NCI-H2081 (cell line): ENCODE results near the gene DLGAP1.
"Not testable (repeated sequence)": the region's sequence is repeated elsewhere in the genome, so short reads cannot be mapped to it uniquely, and the experiment has no call there.

ENCODE experiments used
- DNase-seq, 2 experiments: peaks; one replicate each; lab custom pipeline; 2025; lab: John Stamatoyannopoulos, UW

DLGAP1 gene

DNA sequence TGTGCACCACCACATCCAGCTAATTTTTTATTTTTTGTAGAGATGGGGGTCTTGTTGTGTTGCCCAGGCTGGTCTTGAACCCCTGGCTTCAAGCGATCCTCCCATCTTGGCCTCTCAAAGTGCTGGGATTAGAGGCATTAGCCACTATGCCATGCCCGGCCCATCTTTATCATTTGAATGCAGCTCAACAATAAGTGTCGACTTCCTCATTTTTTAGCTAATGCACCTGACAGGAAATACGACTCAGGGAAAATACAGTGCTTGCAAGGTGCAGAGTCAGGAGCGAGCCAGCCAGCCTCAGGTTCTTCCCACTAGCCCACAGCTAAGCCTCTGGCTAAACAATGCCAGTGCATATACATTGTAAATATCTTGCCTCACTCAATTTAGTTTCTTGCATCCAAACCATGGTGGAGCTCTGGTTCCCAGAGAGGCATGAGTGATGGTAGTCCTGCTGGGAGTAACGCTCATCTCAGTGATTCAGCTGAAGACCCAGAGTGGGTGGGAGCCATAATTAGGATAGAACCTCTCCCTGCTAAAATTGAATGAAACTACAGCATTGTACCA lies 870.1 kb downstream of the DLGAP1 start:
- peak in 1 of 2 experiments; percentile 6 for DNase-seq

DNA sequence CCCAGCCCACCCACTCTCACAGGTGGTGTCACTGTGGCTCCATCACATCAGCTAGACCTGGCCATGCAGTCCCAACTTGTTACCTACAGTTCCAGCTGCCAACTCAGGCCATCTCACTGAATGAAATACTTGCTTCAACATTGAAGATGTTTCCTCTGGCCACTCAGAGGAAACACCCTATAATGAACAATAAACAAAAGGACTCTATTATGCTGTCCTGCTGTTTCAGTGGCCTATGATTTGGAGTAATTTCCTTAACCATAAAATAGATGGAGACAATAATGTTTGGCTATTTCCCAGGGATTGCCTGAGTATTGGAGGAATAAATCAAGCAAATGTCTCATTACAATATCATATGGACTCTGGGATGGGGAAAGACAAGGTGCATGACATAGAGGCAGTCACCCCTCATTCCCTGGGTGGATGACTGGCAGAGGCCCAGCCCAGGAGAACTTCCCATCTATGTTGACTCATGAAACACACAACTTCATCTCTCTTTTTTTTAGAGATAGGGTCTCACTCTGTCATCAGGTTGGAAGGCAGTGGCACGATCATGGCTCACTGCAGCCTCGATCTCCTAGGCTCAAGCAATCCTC lies 870.7 kb downstream of the DLGAP1 start:
- DNase-seq: peak in 1 of 2 experiments; percentile 3

GRCh38 chr18:3583873-3584247 lies 871.2 kb downstream of the DLGAP1 start:
- no peak for DNase-seq

GRCh38 chr18:3583106-3583872 lies 871.8 kb downstream of the DLGAP1 start:
- DNase-seq: not testable (repeated sequence)

GRCh38 chr18:3581890-3582289 lies 873.2 kb downstream of the DLGAP1 start:
- DNase-seq: no peak

GRCh38 chr18:3580523-3581025 lies 874.5 kb downstream of the DLGAP1 start:
- DNase-seq: not testable (repeated sequence)

- DNase-seq: no peak
Observed at GRCh38 chr18:3579701-3580100, 875.4 kb downstream of the DLGAP1 start.

DNA sequence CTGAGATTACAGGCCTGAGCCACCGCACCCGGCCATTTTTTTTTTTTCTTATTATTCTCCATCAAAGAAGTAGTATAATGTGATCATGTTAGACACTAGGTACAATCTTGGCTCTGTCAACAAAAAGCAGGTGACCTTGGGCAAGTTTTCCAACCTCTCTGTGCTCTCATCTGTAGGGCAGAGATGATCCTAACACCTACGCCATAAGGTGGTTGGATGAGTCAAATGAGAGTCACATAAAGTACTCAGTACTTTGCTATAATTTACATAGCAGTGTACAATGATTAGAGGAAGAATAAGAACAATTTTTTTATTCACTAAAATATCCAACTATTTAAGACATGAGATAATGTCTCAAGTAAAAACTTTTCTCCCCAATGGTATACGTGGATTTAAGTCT lies 876.5 kb downstream of the DLGAP1 start:
- DNase-seq: no peak

- DNase-seq: no peak
Observed at GRCh38 chr18:3577281-3577855, 877.7 kb downstream of the DLGAP1 start.

- DNase-seq: no peak
Observed at GRCh38 chr18:3572761-3573160, 882.3 kb downstream of the DLGAP1 start.

DNA sequence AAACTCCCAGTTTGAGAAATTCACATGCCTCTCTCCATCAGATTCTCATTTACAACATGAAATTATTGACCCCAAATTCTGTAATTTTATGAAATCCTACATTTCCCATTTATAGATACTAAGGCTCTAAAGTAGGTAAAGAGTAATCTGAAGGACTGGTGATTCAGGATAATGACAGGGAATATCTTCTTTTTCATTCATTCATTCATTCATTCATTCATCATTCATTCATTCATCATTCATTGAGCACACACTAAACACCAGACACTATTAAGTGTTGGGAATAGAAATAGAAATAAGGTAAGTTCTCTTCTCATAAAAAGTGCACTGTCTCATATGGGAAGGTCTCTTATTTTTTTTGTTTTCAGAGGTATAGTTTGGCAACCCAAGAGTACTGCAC lies 888.3 kb downstream of the DLGAP1 start:
- DNase-seq: no peak

- DNase-seq: no peak
Observed at GRCh38 chr18:3560755-3561154, 894.4 kb downstream of the DLGAP1 start.

DNA sequence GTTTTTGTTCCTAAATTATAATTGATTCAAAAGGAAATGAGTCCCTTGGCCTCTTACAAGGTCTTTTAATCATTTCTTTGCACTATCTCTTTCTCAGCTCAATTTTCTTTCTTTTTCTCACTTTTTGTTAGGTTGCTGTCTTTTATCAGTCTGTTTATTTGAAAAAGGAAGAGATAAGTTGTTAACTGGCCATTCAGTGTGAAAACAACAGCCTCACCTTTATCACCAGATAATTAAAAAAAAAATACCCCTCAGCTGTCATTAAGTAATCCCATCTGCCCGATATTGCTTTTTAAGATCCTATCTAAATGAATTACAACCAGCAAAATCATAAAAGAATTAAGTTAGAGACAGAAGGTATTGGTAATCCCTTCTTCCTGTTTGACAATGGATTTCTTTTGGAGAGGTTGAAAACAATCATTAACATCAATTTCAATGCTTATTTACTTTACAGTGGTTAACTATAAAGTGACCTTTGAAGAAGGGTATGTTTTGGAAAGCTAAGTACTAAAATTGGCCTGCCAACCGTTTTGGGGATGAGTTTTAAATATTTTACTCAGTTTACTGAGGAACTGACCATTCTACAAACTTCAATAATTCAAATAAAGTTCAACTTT lies 900.2 kb downstream of the DLGAP1 start:
- DNase-seq: no peak

- no peak for DNase-seq
Observed at GRCh38 chr18:3554091-3554601, 901.0 kb downstream of the DLGAP1 start.

GRCh38 chr18:3552305-3552704 lies 902.8 kb downstream of the DLGAP1 start:
- no peak for DNase-seq

DNA sequence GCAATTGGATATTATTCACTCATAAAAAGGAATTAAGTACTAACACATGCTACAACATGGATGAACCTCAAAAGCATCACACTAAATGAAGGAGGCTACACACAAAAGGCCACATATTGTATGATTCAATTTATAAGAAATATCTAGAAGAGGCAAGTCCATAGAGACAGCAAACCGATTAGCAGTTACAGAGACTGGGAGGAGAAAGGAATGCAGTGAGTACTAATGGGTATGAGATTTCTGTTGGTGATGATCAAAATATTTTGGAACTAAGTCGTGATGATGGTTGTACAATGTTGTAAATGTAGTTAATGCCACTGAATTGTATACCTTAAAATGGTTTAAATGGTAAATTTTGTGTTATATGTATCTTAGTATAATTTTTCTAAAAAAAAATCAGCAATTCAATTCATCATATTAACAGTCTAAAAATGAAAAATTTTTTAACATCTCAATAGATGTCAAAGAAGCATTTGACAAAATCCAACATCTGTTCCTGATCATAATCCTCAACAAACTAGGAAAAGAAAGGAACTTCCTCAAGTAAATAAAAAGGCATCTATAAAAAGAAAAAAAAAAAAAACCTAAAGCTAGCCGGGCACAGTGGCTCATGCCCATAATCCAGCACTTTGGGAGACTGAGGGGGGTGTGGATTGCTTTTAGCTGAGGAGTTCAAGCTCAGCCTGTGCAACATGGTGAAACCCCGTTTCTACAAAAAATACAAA lies 907.1 kb downstream of the DLGAP1 start:
- DNase-seq: no peak

DNA sequence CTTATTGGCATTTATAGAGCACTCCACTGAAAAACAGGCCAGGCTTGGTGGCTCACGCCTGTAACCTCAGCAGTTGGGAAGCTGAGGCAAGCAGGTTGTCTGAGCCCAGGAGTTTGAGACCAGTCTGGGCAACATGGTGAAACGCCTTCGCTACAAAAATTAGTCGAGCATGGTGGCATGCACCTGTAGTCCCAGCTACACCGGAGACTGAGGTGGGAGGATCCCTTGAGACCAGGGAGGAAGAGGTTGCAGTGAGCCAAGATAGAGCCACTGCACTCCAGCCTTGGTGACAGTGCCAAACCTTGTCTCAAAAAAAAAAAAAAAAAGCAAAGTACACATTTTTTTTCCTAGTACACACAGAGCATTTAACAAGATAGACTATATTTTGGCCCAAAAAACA lies 909.0 kb downstream of the DLGAP1 start:
- DNase-seq: no peak

GRCh38 chr18:3544537-3544936 lies 910.6 kb downstream of the DLGAP1 start:
- no peak for DNase-seq

- DNase-seq: no peak
Observed at GRCh38 chr18:3541549-3542386, 913.3 kb downstream of the DLGAP1 start.

- DNase-seq: no peak
Observed at GRCh38 chr18:3540805-3541548, 914.1 kb downstream of the DLGAP1 start.
